K562 (cell line): ENCODE data around the gene GIGYF1. TPM values are rescaled to one million over a fixed set of nuclear protein-coding genes. Genes with fewer than 3 reads are reported as not detected.

Experiments used
- BRD4 ChIP-seq: fragments of 200-600 bp; sonication (generic); IDR thresholded peaks from 2 replicates; pipeline ENCODE4 v1.6.1; 2017; ENCODE audit warnings: inconsistent platforms
- CCAR2 ChIP-seq: fragments of 200-400 bp; formaldehyde crosslinking; IDR thresholded peaks from 2 replicates; pipeline ENCODE4 v1.6.1; 2017; ENCODE audit warnings: mild to moderate bottlenecking, low read depth, low read length
- DACH1 ChIP-seq: fragments of 450-650 bp; IDR thresholded peaks from 2 replicates; pipeline ENCODE4 v1.6.1; 2018; ENCODE audit not compliant: partially characterized antibody
- ETV5 ChIP-seq: sonication (generic); formaldehyde crosslinking; IDR thresholded peaks from 2 replicates; pipeline ENCODE4 v1.4.0; 2020; ENCODE audit warnings: low read depth, mild to moderate bottlenecking, missing genetic modification reagents
- HDAC8 ChIP-seq: fragments of 450-650 bp; IDR thresholded peaks from 2 replicates; pipeline ENCODE4 v1.6.1; 2016; ENCODE audit warnings: mild to moderate bottlenecking, missing genetic modification characterization, moderate library complexity, missing compliant biosample characterization
- MCM7 ChIP-seq, 2 experiments: fragments of 450-650 bp; IDR thresholded peaks; 2 replicates each; pipeline ENCODE4 v1.6.1; 2016 to 2018
- SMC3 ChIP-seq: conservative IDR thresholded peaks from 2 replicates; pipeline ENCODE4 v1.6.1; 2011; ENCODE audit warnings: low read depth, low read length, improper control_type of control experiment; ENCODE audit not compliant: insufficient read depth
- ZNF184 ChIP-seq: sonication (generic); formaldehyde crosslinking; IDR thresholded peaks from 2 replicates; pipeline ENCODE4 v1.5.0; 2020; ENCODE audit warnings: missing genetic modification reagents
- polyA plus RNA-seq, 8 experiments: library from polyadenylated mRNA; depleted of rRNA in 4 of 8; stranded (reverse) in 5 of 8; unstranded in 3 of 8; fragments of >200 nt; fragmentation: Nextera tagmentation in 2 of 8; fragmentation: Illumina TruSeq in 1 of 8; extraction: Ambion mirVana in 2 of 8; extraction: Trizol in 1 of 8; gene quantifications; 2 replicates each; pipeline versions ENCODE4 v1.2.1 to v1.2.3, GENCODE V29; 2011 to 2014; ENCODE audit warnings: inconsistent platforms in 1 of 8, missing spikeins in 1 of 8
- total RNA-seq, 7 experiments: library from RNA; depleted of rRNA in 6 of 7; stranded (reverse); fragments of >200 nt in 6 of 7; fragmentation: Illumina TruSeq in 2 of 7; extraction: Trizol in 2 of 7; gene quantifications; 2 replicates each; pipeline versions ENCODE4 v1.2.1 to v1.2.3, GENCODE V29; 2011 to 2021; ENCODE audit warnings: low replicate concordance in 1 of 7
- TF ChIP-seq, protein P1 (sequence below), 2 experiments: fragments of 450-650 bp; formaldehyde crosslinking in 1 of 2; IDR thresholded peaks; 2 replicates each; pipeline versions ENCODE4 v1.4.0 to v1.6.1; 2014 to 2020; ENCODE audit warnings: mild to moderate bottlenecking in 2 of 2, borderline replicate concordance in 1 of 2, low read depth in 1 of 2
- TF ChIP-seq, protein P2 (sequence below): fragments of 450-650 bp; formaldehyde crosslinking; IDR thresholded peaks from 2 replicates; pipeline ENCODE4 v1.4.0; 2020; ENCODE audit warnings: mild to moderate bottlenecking, mixed read lengths
- TF ChIP-seq, protein P3 (sequence below): sonication (generic); formaldehyde crosslinking; IDR thresholded peaks from 2 replicates; pipeline ENCODE4 v1.8.0; 2022; ENCODE audit warnings: missing genetic modification reagents, mild to moderate bottlenecking, borderline replicate concordance
- TF ChIP-seq, protein P4 (sequence below), 2 experiments: fragments of 200-800 bp in 1 of 2; sonication (Bioruptor generic) in 1 of 2; sonication (generic) in 1 of 2; formaldehyde crosslinking in 1 of 2; IDR thresholded peaks in 1 of 2; conservative IDR thresholded peaks in 1 of 2; 2 replicates each; pipeline versions ENCODE4 v1.5.0 to v1.6.1; 2016 to 2020; ENCODE audit warnings: missing compliant biosample characterization in 1 of 2, missing genetic modification characterization in 1 of 2, missing genetic modification reagents in 1 of 2

The GIGYF1 gene
- total and polyA plus RNA-seq, 9 of the 15 experiments (the other 6 are each of a cell fraction or from before 2014, with no cell fraction given), result 0.56 to 76.2 (median 16.8) TPM

DNA sequence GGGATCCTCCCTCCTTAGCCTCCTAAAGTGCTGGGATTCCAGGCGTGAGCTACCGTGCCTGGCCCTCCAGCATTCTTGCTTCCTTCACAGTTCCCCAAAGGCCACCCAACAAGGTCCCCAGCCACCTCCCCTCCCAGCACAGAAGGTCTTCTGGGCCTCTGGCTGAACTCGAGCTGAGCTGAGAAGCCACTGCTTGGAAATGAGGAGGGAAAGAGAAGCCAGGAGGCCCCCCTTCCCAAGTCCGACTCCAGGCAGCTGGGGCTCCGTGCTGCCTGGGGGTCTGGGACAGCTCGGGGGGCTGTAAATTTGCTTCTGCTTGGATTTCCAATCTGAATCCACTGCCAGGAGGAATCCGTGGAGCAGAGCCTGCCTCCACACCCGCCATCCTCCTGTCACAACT, 20.7 kb upstream of the GIGYF1 start (continued):
- TF ChIP-seq, protein P1, sequence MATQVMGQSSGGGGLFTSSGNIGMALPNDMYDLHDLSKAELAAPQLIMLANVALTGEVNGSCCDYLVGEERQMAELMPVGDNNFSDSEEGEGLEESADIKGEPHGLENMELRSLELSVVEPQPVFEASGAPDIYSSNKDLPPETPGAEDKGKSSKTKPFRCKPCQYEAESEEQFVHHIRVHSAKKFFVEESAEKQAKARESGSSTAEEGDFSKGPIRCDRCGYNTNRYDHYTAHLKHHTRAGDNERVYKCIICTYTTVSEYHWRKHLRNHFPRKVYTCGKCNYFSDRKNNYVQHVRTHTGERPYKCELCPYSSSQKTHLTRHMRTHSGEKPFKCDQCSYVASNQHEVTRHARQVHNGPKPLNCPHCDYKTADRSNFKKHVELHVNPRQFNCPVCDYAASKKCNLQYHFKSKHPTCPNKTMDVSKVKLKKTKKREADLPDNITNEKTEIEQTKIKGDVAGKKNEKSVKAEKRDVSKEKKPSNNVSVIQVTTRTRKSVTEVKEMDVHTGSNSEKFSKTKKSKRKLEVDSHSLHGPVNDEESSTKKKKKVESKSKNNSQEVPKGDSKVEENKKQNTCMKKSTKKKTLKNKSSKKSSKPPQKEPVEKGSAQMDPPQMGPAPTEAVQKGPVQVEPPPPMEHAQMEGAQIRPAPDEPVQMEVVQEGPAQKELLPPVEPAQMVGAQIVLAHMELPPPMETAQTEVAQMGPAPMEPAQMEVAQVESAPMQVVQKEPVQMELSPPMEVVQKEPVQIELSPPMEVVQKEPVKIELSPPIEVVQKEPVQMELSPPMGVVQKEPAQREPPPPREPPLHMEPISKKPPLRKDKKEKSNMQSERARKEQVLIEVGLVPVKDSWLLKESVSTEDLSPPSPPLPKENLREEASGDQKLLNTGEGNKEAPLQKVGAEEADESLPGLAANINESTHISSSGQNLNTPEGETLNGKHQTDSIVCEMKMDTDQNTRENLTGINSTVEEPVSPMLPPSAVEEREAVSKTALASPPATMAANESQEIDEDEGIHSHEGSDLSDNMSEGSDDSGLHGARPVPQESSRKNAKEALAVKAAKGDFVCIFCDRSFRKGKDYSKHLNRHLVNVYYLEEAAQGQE (IDR thresholded peaks at IDR 0.05; ENCODE audit: borderline replicate concordance), result no peak
- TF ChIP-seq, protein P1 (CRISPR knock-in tag; IDR thresholded peaks at IDR 0.05; ENCODE audit: low read depth), result no peak
- TF ChIP-seq, protein P2, sequence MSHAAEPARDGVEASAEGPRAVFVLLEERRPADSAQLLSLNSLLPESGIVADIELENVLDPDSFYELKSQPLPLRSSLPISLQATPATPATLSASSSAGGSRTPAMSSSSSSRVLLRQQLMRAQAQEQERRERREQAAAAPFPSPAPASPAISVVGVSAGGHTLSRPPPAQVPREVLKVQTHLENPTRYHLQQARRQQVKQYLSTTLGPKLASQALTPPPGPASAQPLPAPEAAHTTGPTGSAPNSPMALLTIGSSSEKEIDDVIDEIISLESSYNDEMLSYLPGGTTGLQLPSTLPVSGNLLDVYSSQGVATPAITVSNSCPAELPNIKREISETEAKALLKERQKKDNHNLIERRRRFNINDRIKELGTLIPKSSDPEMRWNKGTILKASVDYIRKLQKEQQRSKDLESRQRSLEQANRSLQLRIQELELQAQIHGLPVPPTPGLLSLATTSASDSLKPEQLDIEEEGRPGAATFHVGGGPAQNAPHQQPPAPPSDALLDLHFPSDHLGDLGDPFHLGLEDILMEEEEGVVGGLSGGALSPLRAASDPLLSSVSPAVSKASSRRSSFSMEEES (CRISPR knock-in tag), result no peak
- TF ChIP-seq, protein P3, sequence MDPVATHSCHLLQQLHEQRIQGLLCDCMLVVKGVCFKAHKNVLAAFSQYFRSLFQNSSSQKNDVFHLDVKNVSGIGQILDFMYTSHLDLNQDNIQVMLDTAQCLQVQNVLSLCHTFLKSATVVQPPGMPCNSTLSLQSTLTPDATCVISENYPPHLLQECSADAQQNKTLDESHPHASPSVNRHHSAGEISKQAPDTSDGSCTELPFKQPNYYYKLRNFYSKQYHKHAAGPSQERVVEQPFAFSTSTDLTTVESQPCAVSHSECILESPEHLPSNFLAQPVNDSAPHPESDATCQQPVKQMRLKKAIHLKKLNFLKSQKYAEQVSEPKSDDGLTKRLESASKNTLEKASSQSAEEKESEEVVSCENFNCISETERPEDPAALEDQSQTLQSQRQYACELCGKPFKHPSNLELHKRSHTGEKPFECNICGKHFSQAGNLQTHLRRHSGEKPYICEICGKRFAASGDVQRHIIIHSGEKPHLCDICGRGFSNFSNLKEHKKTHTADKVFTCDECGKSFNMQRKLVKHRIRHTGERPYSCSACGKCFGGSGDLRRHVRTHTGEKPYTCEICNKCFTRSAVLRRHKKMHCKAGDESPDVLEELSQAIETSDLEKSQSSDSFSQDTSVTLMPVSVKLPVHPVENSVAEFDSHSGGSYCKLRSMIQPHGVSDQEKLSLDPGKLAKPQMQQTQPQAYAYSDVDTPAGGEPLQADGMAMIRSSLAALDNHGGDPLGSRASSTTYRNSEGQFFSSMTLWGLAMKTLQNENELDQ, result no peak
- TF ChIP-seq HDAC8 (tag) (no peak), CCAR2 (no peak), ETV5 (CRISPR knock-in tag) (no peak), SMC3 (no peak), DACH1 (no peak), ZNF184 (no peak), MCM7 (IDR thresholded peaks at IDR 0.05) (no peak), BRD4 (no peak)
- TF ChIP-seq, protein P4, sequence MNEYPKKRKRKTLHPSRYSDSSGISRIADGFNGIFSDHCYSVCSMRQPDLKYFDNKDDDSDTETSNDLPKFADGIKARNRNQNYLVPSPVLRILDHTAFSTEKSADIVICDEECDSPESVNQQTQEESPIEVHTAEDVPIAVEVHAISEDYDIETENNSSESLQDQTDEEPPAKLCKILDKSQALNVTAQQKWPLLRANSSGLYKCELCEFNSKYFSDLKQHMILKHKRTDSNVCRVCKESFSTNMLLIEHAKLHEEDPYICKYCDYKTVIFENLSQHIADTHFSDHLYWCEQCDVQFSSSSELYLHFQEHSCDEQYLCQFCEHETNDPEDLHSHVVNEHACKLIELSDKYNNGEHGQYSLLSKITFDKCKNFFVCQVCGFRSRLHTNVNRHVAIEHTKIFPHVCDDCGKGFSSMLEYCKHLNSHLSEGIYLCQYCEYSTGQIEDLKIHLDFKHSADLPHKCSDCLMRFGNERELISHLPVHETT (CRISPR knock-in tag; conservative IDR thresholded peaks at IDR 0.05 in 1 of 2, IDR thresholded peaks at IDR 0.05 in 1 of 2), result no peak
